ENCODE results near the gene PARD3B.

Gene PARD3B

GRCh38 chr2:205650931-205651330, 1105.7 kb downstream of the PARD3B start:
- no peak for TF ChIP-seq GATA2 (IDR thresholded peaks at IDR 0.05; ENCODE audit: low read depth, low read length)
- TF ChIP-seq GATA3 (IDR thresholded peaks at IDR 0.05; ENCODE audit: low read depth, low read length): no peak

- TF ChIP-seq GATA2 (IDR thresholded peaks at IDR 0.05; ENCODE audit: low read depth, low read length): no peak
- TF ChIP-seq GATA3 (IDR thresholded peaks at IDR 0.05; ENCODE audit: low read depth, low read length): no peak
Observed at GRCh38 chr2:205651719-205652118, 1106.4 kb downstream of the PARD3B start.

GRCh38 chr2:205654878-205655605, 1109.8 kb downstream of the PARD3B start:
- no peak for TF ChIP-seq GATA3 (IDR thresholded peaks at IDR 0.05; ENCODE audit: low read depth, low read length)
- TF ChIP-seq GATA2 (IDR thresholded peaks at IDR 0.05; ENCODE audit: low read depth, low read length): no peak

GRCh38 chr2:205655779-205656456, 1110.6 kb downstream of the PARD3B start:
- TF ChIP-seq GATA2 (IDR thresholded peaks at IDR 0.05; ENCODE audit: low read depth, low read length) (no peak), GATA3 (IDR thresholded peaks at IDR 0.05; ENCODE audit: low read depth, low read length) (no peak)

- TF ChIP-seq GATA3 (IDR thresholded peaks at IDR 0.05; ENCODE audit: low read depth, low read length): no peak
- TF ChIP-seq GATA2 (IDR thresholded peaks at IDR 0.05; ENCODE audit: low read depth, low read length): no peak
Observed at GRCh38 chr2:205656461-205656860, 1111.2 kb downstream of the PARD3B start.

GRCh38 chr2:205656941-205657340, 1111.7 kb downstream of the PARD3B start:
- TF ChIP-seq GATA3 (IDR thresholded peaks at IDR 0.05; ENCODE audit: low read depth, low read length): no peak
- no peak for TF ChIP-seq GATA2 (IDR thresholded peaks at IDR 0.05; ENCODE audit: low read depth, low read length)

- TF ChIP-seq GATA2 (IDR thresholded peaks at IDR 0.05; ENCODE audit: low read depth, low read length) (no peak), GATA3 (IDR thresholded peaks at IDR 0.05; ENCODE audit: low read depth, low read length) (no peak)
Observed at GRCh38 chr2:205657579-205657978, 1112.3 kb downstream of the PARD3B start.

- no peak for TF ChIP-seq GATA2 (IDR thresholded peaks at IDR 0.05; ENCODE audit: low read depth, low read length)
Observed at GRCh38 chr2:205658068-205658467, 1112.8 kb downstream of the PARD3B start.

- TF ChIP-seq GATA3 (IDR thresholded peaks at IDR 0.05; ENCODE audit: low read depth, low read length): no peak
- TF ChIP-seq GATA2 (IDR thresholded peaks at IDR 0.05; ENCODE audit: low read depth, low read length): no peak
Observed at GRCh38 chr2:205658572-205658971, 1113.3 kb downstream of the PARD3B start.

GRCh38 chr2:205659922-205660321, 1114.6 kb downstream of the PARD3B start:
- TF ChIP-seq GATA3 (IDR thresholded peaks at IDR 0.05; ENCODE audit: low read depth, low read length): 0 out of 2 replicates have a peak, but pooled peaks have one; percentile 45
- peak; percentile 62 for TF ChIP-seq GATA2 (IDR thresholded peaks at IDR 0.05; ENCODE audit: low read depth, low read length)

- no peak for TF ChIP-seq GATA3 (IDR thresholded peaks at IDR 0.05; ENCODE audit: low read depth, low read length)
- TF ChIP-seq GATA2 (IDR thresholded peaks at IDR 0.05; ENCODE audit: low read depth, low read length): no peak
Observed at GRCh38 chr2:205660521-205661124, 1115.3 kb downstream of the PARD3B start.

- TF ChIP-seq GATA3 (IDR thresholded peaks at IDR 0.05; ENCODE audit: low read depth, low read length): no peak
- no peak for TF ChIP-seq GATA2 (IDR thresholded peaks at IDR 0.05; ENCODE audit: low read depth, low read length)
Observed at GRCh38 chr2:205661281-205661680, 1116.0 kb downstream of the PARD3B start.

- TF ChIP-seq GATA2 (IDR thresholded peaks at IDR 0.05; ENCODE audit: low read depth, low read length) (no peak), GATA3 (IDR thresholded peaks at IDR 0.05; ENCODE audit: low read depth, low read length) (no peak)
Observed at GRCh38 chr2:205662206-205662965, 1117.1 kb downstream of the PARD3B start.

- no peak for TF ChIP-seq GATA3 (IDR thresholded peaks at IDR 0.05; ENCODE audit: low read depth, low read length)
- no peak for TF ChIP-seq GATA2 (IDR thresholded peaks at IDR 0.05; ENCODE audit: low read depth, low read length)
Observed at GRCh38 chr2:205665791-205666190, 1120.5 kb downstream of the PARD3B start.

Data from SH-SY5Y (cell line).